AG08395 (cell line): Measurements from ENCODE around the gene CCL14.

ENCODE experiments used
- DNase-seq: peaks from one replicate; pipeline ENCODE4 v3.0.0; 2012; ENCODE audit warnings: mixed read lengths, low spot score

The CCL14 gene

DNA sequence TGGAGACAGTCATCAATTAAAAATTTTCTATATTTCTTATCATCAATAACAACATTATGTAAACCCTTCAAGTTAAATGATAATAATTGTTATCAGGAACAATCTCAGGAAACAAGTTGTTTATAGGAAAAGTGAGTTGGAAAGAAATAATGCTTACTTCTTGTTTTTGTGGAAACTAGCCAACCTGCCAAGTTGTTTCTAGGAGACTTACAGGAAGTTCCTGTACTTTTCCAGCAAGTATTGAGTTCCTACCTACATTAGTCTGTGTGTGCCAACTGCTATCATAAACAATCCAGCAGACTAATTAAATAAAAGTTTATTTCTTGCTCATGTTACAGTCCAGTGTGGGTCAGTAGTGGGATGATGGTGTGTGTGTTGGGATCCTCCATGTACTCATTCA lies 1.6 kb upstream of the CCL14 start:
- no peak for DNase-seq

DNA sequence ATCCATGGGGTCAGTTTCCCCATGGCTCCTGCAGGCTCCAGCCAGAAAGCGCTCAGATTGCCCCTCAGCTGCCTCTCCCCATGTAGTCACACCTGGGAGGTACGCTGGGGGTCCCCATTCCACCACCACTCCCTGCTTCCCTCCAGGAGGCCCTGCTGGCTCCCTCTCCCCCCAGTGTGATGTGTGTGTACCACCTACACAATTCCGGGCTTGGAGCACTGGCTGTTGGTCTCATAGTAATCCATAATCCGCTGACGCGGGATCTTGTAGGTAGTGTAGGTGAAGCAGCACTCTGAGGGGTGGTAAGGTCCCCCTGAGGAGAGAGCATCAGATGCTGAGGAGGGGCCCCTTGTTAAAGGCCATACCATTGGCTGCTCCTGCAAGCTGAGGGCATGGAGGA lies 2.4 kb downstream of the CCL14 start:
- DNase-seq = no peak

DNA sequence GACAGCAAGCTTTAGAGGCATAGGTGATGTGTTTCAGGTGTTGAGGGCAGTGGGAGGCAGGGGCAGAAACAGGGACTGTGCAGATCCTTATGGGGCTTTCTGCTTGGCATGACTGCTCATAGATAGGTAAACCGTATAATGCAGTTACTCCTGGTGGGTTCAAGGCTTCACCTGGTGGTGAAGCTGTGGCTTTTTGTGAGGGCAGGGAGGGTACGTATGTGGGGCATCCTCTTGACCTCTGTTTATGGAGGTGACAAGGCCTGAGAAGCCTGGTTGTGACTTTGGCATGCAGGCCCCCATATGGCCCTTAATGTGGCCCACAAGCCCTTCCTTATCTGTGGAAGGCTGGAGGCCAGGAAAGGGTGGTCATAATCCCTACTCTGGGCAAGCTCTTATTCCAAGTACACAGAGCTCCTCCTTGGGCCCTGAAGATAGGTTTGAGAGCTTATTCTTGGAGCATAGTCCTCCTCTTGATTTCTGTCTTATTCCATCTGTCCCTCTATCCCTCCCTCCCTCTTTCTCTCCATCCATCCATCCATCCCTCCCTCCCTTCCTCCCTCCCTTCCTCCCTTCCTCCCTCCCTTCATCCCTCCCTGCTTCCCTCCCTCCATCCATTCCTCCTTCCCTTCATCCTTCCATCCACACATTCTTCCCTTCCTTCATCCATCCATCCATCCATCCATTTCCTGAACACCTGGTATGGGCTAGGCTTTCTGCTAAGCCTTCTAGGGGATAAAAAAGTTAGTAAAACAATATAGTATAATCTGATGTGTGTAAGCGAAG lies 3.9 kb downstream of the CCL14 start:
- DNase-seq = no peak

DNA sequence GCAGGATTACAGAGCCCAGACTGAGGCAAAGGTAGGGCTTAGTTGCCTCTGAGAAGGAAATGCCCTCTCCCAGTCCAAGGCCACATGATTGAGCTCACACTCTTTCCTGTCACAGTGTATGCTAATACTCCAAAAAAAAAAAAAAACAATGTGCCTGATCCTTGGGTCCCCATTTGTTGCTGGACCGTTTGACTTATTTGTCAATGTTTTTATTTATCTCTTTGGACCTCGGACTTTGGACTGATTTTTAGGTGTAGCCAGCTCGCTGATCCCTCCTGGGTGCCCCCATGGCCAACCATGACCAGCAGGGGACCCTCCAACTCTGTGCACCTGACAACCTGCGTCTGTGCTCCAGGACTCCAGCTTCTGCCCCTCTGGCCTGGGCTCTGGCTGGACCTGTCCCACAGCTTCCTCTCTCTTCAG lies 4.6 kb downstream of the CCL14 start:
- no peak for DNase-seq

DNA sequence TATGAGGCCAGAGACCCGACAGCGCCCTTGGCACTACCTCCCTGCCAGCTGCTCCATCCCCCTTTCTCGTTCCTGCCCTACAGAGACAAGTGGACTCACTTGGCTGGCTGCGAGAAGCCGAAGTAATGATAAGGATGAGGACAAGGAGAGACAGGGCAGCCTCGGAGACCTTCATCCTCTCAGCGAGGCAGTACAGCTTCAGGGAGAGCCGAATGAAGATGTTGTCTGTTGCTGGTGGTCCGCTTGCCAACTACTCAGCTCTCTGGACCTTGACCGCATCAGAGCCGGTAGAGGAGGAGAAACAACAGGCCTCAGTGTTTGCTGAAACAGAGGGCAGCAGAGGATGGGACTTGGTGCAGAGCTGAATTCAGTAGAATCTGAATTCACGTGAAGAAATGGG lies 5.3 kb downstream of the CCL14 start, which contains the start of gene CCL16:
Gene CCL16 (minus strand): TSS at position 252 of the 400 bp plus-strand sequence. CDS start 77 bp downstream, at position 175.
- DNase-seq = no peak

DNA sequence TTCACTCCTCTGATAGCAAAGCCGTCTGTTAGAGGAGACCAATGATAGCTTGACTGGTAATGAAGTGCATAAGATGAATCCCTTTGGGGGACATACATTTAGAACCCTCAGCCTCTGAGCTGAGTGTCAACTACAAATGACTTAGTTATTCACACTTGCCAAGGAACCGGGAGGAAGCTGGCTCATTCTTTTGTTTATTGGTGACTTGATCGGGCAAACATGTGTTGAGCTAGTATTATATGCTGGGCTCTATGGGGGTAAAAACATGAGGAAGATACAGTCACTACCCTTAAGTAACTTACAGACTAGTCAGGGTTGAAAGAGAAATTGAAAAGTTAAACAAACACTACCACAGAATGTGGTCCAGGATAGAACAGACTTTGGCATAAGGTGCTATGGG lies 8.2 kb downstream of the CCL14 start:
- DNase-seq = no peak

DNA sequence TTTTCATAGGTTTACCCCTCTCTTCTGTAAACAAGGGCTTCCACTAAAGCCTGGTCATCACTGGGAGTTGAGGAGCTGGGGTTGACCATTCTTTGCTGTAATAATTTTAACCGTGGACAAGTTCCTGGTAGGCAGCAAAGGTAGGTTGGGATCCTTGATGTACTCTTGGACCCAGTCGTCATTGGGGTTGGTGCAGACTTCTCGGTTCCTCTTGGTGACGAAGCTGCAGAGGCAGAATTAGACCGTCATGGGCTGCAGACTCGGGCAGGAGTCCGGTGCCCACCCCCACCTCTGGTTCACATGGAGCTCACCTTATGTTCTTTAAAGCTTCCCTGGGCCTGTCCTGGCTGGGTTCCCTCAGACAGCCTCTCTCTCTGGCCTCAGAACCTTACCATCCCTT lies 9.0 kb downstream of the CCL14 start:
- DNase-seq = no peak

DNA sequence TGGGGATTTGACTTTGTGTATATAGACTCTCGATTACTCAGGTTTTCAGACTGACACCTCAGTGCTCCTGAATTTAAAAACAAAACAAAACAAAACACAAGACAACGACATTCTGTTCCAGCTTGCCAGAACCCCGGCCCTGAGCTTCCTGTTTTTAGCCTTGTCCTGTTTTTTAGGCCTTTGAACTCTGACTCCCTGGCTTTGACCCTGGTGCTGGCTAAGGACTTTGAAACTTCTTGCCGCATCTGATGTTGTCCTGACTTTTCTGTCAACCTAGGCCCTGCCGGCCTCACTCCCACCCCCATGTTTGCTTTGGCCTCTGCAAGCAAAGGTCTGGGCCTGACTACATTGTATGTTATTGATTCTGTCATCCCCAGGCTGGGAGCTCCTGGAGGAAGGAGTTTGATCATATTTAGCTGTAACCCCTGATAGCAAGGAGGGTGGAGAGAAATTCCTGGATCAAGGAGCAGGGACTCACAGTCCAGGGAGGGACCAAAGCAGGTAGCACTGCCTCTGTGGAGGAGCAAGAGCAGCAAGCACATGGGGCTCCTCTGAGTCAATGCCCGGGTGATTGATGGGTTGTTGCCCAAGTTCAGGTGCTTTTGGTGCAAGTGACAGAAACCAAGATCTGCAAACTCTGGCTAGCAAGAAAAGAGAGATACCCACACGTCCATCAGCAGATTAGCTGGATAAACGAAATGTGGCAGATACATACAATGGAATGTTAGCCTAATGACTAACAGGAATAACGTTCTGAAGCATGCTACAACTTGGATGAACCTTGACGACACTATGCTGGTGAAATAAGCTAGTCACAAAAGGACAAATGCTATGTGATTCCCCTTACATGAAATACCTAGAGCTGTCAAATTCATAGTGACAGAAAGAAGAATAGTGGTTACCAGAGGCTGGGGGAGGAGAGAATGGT lies 12.9 kb downstream of the CCL14 start:
- DNase-seq = no peak

DNA sequence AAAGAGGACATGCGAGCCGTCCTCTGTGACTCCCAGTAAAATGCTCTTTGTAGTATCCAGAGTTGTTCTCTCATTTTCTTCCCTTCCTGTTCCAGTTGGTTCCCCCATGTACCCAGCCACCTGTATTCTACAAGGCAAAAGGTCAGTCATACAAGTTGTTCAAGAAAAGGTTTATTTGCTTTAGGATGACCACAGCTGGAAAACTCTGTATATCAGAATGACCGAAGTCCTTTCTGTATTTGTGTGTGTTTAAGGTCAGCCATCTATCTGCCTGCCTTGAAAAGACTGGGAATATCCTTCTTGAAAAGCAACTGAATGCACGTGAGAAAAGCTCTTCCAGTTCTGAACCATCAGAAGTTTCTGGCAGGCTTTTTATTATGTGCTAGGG lies 13.6 kb downstream of the CCL14 start:
- DNase-seq = no peak

DNA sequence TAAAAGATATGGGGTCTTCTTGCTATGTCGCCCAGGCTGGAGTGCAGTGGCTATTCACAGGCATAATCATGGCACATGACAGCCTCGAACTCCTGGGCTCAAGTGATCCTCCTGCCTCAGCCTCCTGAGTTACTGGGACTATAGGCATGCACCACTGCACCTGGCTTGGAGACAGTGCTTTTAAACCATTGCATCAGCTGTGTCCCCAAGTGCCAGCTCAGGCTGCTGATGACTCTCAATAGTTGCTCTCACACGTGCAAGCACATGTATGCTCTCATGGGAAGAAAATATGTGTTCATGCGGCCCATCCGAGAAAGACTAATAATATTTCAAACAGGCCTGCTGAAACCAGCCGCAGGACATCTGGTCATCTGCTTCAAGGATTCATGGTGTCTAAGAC lies 14.0 kb downstream of the CCL14 start:
- no peak for DNase-seq

DNA sequence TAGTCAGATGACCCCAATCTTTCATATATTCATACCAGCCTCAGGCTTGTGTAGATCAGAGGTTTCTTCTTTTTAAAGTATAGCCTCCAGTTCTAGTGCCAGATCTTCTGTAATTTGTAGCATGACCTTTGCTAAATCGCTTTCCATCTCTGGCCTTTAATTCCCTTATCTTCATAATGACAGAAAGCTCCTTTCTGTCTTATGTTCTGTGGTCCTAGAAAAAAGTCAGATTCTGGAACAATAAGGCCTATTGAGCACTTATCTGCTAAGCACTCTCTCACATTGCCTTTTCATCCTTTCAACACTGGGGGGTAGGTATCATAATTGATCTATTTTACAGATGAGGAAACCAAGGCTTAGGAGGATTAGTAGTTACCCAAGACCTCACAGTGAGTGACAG lies 14.5 kb downstream of the CCL14 start:
- no peak for DNase-seq

DNA sequence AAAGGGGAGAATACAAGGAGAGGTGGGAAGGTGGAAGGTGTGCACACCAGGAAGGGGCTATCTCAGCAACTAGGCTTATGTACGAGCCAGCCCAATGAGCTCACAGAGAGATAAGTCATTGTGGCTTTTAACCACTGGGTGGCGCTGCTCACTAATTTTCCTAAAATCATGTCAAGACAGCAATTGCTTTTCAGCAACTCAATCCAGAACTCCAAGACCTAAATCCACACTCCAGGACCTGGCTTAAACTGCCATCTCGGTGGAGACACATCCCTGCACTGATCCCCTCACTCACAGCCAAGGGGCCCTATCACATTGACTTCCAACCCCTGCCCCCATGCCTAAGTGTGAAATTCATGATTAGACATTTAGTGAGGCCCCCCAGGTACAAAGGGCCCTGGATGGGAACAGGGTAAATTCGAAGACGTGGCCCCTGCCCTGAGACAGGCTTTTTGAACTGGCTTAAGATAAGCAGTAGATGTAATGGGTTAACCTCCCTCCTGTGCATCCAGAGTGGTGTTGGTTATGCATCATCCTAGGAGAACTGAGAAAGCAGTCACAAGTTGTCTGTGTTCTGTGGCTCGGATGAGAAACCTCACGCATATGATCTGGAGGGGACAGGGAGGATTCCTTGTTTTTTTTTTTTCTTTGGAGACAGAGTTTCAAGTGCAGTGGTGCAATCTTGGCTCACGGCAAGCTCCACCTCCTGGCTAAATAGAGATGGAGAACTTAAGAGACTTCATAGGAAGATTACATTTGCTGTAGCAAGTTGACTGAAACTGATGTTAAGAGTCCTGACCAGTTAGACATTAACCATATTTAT lies 16.8 kb downstream of the CCL14 start:
- DNase-seq = peak; percentile 77

DNA sequence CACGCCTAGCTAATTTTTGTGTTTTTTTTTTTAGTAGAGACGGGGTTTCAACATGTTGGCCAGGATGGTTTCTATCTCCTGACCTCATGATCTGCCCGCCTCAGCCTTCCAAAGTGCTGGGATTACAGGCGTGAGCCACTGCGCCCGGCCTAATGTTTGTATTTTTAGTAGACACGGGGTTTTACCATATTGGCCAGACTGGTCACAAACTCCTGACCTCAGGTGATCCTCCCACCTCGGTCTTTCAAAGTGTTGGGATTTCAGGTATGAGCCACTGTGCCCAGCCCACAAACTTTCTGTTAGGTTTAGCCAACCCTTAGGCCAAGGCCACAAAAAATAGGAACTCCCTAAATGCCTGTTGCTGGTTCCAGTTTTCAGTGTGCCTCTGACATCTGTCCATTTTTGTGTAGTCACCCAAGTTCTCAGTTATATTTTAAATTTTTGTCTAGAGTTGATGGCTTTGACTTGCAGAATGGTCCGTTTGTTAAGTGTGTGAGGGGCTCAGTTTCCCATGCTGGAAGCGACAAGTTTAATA lies 17.9 kb downstream of the CCL14 start:
- DNase-seq = no peak

DNA sequence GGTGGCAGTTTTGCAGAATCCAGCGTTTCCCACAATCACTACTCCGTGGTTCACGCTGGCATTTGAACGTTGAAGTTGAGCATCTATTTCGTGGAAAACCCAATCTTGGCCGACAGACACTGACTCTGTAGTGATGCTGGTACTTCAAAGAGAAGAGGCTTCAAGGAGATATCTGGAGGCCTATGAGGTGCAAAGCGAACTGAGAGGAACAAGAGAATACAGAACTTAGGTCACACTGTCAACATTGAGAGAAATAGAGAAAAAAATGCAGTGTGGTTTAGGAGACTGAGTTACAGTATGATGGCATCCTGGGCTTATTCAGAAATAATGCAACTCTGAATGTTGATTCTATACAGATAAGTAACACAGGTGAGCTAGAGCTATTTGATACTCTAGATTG lies 21.3 kb downstream of the CCL14 start:
- no peak for DNase-seq

DNA sequence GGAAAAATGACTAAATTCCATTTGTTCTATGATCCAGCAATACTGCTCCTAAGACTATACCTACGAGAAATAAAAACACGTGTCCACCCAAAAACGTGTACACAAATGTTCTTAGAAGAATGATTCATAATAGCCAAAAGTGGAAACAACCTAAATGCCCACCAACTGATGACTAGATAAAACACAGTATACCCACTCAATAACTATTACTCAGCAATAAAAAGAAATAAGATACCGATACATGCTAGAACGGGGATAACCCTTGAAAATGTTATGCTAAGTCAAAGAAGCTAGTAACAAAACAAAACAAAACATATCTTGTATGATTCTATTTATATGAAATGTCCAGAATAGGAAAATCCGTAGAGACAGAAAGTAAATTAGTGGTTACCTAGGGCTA lies 22.9 kb downstream of the CCL14 start:
- DNase-seq = no peak

DNA sequence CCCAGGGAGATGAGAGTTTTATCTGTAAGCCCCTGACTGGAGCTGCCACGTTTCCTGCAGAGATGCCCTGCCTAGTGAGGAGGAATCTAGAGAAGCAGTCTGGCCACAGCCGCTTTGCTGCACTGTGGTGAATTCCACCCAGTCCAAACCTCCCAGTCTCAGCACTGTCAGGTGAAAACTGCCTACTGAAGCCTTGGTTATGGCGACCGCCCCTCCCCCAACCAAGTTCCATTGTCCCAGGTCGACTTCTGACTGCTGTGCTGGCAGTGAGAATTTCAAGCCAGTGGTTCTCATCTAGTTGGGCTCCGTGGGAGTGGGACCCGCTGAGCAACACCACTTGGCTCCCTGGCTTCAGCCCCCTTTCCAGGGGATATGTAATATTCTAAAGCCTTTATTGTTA lies 32.8 kb downstream of the CCL14 start:
- no peak for DNase-seq

DNA sequence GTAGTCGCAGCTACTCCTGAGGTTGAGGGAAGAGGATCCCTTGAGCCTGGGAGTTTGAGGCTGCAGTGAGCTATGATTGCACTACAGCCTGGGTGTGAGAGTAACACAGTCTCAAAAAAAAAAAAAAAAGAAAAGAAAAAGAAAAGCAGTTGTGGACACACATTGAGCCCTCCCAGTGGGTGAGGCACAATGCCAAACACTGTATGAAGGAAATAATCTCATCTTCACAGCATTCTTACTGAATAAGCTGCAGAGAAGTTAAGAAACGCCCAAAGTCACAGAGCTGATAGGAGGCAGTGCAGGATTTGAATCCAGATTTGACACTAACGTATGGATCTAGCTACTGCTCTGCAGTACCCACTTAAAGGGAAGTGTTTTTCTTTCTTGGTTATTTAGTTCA lies 37.1 kb downstream of the CCL14 start:
- DNase-seq = no peak

DNA sequence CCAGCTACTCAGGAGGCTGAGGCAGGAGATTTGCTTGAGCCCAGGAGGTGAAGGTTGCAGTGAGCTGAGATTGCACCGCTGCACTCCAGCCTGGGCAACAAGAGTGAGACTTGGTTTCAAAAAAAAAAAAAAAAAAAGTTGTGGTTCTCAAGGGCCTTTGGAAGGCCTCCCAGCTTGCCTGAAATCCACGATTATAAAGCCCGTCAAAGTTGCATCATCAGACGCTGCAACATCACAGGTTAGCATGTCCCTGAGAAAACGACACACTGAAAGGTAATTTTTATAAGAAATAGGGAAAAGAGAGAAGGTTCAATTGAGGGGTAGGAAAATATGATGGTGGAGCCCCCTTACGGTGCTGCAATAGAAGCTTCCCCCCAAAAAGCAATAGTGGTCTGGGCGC lies 38.4 kb downstream of the CCL14 start:
- no peak for DNase-seq

DNA sequence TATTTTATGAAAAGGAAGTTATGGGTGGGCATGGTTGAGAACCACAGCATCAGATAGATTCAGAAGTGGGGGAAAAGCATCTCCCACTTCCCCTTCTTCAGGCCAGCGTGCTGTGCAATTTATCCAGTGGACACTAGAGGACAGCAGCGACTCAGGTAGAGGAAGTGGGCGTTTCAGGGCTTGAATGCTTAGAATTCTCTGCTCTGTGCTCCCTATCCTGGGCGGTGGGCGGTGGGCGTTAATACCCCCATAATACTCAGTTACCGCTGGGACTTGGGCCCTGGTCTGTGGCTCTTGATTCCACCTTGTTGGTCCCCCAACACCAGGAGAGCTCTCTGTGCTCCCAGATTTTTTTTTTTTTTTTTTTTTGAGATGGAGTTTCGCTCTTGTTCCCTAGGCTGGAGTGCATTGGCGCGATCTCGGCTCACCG lies 39.4 kb downstream of the CCL14 start:
- DNase-seq = peak; percentile 20

DNA sequence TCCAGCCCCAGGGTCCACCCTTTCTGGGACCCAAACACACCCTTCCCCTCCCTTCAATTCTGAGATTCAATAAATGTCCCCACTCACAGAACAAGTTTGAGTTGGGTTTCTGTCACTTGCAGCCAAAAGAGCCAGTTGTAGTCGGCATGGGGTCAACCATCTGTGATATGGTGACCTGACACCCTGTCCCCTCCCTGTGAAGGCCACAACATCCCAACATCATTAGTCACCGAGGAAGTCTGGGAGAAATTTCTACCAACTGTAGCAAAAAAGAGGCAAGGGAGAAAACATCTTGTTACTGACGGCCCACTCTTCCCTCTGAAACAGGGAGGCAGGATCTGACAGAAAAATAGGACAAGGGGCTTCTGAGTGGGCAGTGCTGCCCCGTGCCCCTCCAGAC lies 42.4 kb downstream of the CCL14 start:
- no peak for DNase-seq

DNA sequence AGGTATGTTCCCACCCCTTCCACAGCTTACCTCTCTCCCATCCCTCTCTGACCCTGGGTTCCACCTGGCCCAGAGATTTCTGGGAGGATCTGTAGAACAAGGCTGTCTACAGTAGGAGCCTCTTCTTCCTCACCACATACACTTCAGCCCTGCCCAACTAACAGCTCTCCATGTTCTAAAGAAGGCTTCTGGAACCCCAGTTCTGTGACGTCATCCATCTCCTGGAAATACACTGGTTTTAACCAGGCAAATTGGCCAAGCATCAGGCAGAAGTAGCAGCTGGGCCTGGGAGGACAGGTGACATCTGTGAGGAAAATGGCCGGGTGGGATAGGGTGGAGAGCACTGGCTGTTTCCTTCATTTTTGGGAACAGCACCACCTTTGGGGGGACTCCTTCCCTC lies 43.0 kb downstream of the CCL14 start, which contains the start of gene LYZL6:
Gene LYZL6 (minus strand): TSS at position 177 of the 400 bp plus-strand sequence. CDS start 4,357 bp downstream, outside the sequence.
- no peak for DNase-seq
